Activated CD4-positive, alpha-beta T cell treated with anti-CD3 and anti-CD28 coated beads for 36 hours (primary cell): Measurements from ENCODE around the gene MBD4. TPM values are rescaled to one million over a fixed set of nuclear protein-coding genes. Genes with fewer than 3 reads are reported as not detected.
"Not testable (repeated sequence)": the region's sequence is repeated elsewhere in the genome, so short reads cannot be mapped to it uniquely, and the experiment has no call there.

Experiments used
- ATAC-seq: fragments of 200-7000 bp; cut with Tn5 transposase; one replicate; pipeline ENCODE4 v1.10.0; 2021; ENCODE audit warnings: mild to moderate bottlenecking, moderate library complexity
- CTCF ChIA-PET: fragments of 350-600 bp; sonication (Branson Sonifier 250); formaldehyde crosslinking; loops from one replicate; lab custom pipeline; 2021; ENCODE audit warnings: antibody characterized with exemption; lab: Charles Lee
- POLR2A ChIA-PET: fragments of 350-600 bp; sonication (Branson Sonifier 250); formaldehyde crosslinking; loops from one replicate; lab custom pipeline; 2021; ENCODE audit warnings: antibody characterized with exemption, inconsistent platforms; lab: Charles Lee
- DNase-seq: peaks from one replicate; pipeline ENCODE4 v3.0.0-alpha.2; 2020
- H3K27ac Mint-ChIP-seq: one replicate; pipeline ENCODE4 v1.8.0; 2021; ENCODE audit warnings: mixed read lengths
- H3K27me3 Mint-ChIP-seq: one replicate; pipeline ENCODE4 v1.8.0; 2021; ENCODE audit warnings: mixed read lengths
- H3K36me3 Mint-ChIP-seq: one replicate; pipeline ENCODE4 v1.8.0; 2021; ENCODE audit warnings: low read depth, mixed read lengths
- H3K4me1 Mint-ChIP-seq: one replicate; pipeline ENCODE4 v1.8.0; 2021; ENCODE audit warnings: mixed read lengths
- H3K4me3 Mint-ChIP-seq: one replicate; pipeline ENCODE4 v1.8.0; 2021; ENCODE audit warnings: mild to moderate bottlenecking, moderate library complexity, mixed read lengths
- H3K9me3 Mint-ChIP-seq: one replicate; pipeline ENCODE4 v1.8.0; 2021; ENCODE audit warnings: low read depth, mixed read lengths
- intact Hi-C, 2 experiments: fragments of 100-400 bp; cut with DNase I in 1 of 2; cut with micrococcal nuclease in 1 of 2; formaldehyde crosslinking; loops; one replicate each; pipeline versions ENCODE4 v1.14.2 to v1.15.1; 2022 to 2024; cut with DNase I, micrococcal nuclease
- total RNA-seq, 2 experiments: library from RNA; stranded (reverse); gene quantifications; one replicate each; pipeline ENCODE4 v1.2.3, GENCODE V29; 2021

MBD4 gene
- total RNA-seq, 2 experiments from 2014 or later = 51.3 to 52.4 TPM

GRCh38 chr3:129393760-129394564 lies 45.8 kb downstream of the MBD4 start:
- DNase-seq, H3K4me3 Mint-ChIP-seq, H3K27ac Mint-ChIP-seq, CTCF ChIA-PET, H3K9me3 Mint-ChIP-seq, H3K27me3 Mint-ChIP-seq, ATAC-seq, intact Hi-C loops, POLR2A ChIA-PET: not testable (repeated sequence)
- Mint-ChIP-seq H3K36me3 (peaks cover 42% of the 10 kb centered on the region), H3K4me1 (peaks cover 27% of the 10 kb centered on the region)

- Mint-ChIP-seq H3K27me3 (no peaks in the 10 kb centered on the region), H3K9me3 (no peaks in the 10 kb centered on the region), H3K27ac (no peak overlapping the region), H3K4me1 (peaks cover 21% of the 10 kb centered on the region), H3K36me3 (peaks cover 47% of the 10 kb centered on the region), H3K4me3 (no peak overlapping the region)
- ChIA-PET CTCF (no interaction called here), POLR2A (no interaction called here)
- intact Hi-C loops = no loop called here
- ATAC-seq (no peak), DNase-seq (no peak)
These were observed 46.5 kb downstream of the MBD4 start for GRCh38 chr3:129393271-129393670.

- H3K4me3 Mint-ChIP-seq, ATAC-seq, intact Hi-C loops, H3K27me3 Mint-ChIP-seq, H3K9me3 Mint-ChIP-seq, CTCF ChIA-PET, POLR2A ChIA-PET, H3K27ac Mint-ChIP-seq, DNase-seq: not testable (repeated sequence)
- H3K36me3 Mint-ChIP-seq = peaks cover 50% of the 10 kb centered on the region
- peaks cover 12% of the 10 kb centered on the region for H3K4me1 Mint-ChIP-seq
These were observed 47.5 kb downstream of the MBD4 start for GRCh38 chr3:129392106-129392887.

- DNase-seq, CTCF ChIA-PET, H3K27ac Mint-ChIP-seq, H3K4me3 Mint-ChIP-seq, intact Hi-C loops, POLR2A ChIA-PET, H3K4me1 Mint-ChIP-seq, H3K9me3 Mint-ChIP-seq, H3K27me3 Mint-ChIP-seq, ATAC-seq: not testable (repeated sequence)
- peaks cover 53% of the 10 kb centered on the region for H3K36me3 Mint-ChIP-seq
These were observed 48.2 kb downstream of the MBD4 start for GRCh38 chr3:129391583-129391982.

- Mint-ChIP-seq H3K4me1 (no peaks in the 10 kb centered on the region), H3K27me3 (no peaks in the 10 kb centered on the region), H3K36me3 (peaks cover 52% of the 10 kb centered on the region), H3K4me3 (no peak overlapping the region), H3K27ac (no peak overlapping the region), H3K9me3 (no peaks in the 10 kb centered on the region)
- no peak for ATAC-seq
- intact Hi-C loops = loop anchor here in 1 of 2 experiments (10.0 kb wide), 1 partner anchor 435 kb away; no protein-coding TSS in a partner anchor
- CTCF ChIA-PET = no interaction called here
- DNase-seq = no peak
- POLR2A ChIA-PET = no interaction called here
These were observed 50.2 kb downstream of the MBD4 start for GRCh38 chr3:129389572-129389937.

DNA sequence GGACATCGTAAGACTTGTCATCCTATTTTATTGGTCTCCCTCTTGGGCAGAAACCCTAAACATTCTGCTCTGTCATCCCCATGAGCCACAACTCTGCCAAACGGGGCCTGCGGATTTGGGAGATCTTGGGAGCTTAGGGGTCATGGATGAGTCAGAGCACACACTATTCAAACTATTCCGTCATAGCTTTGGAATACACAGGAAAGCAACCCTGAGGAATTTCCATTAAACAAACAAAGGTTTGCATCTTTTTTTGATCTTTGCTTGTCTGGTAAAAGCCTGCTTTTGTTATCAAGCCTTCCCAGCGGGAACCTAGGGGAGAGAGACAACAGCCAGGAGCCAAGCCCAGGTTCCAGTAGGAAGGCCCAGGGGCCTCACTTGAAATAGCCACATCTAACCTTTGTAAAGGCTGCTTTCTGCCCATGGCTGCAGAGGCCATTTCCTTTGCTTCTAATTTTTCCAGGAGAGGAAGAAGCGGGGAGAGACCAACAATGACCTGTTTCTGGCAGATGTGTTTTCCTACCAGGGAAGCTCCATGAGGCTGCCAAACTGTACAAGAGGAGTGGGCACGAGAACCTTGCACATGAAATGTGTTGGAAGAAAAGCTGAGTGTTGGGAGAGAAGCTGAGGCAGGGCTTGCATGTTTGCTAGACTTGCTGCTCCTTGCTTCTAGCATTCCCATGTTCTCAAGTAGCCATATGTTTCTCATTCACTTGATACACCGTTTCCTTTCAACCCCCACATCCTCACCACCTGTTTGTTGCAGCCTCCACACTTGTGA lies 50.8 kb downstream of the MBD4 start:
- POLR2A ChIA-PET, H3K27me3 Mint-ChIP-seq, H3K4me3 Mint-ChIP-seq, CTCF ChIA-PET, ATAC-seq, H3K9me3 Mint-ChIP-seq, H3K4me1 Mint-ChIP-seq, H3K27ac Mint-ChIP-seq, DNase-seq: not testable (repeated sequence)
- H3K36me3 Mint-ChIP-seq = peaks cover 51% of the 10 kb centered on the region
- intact Hi-C loops = loop anchor here in 1 of 2 experiments (10.0 kb wide), 1 partner anchor 436 kb away; no protein-coding TSS in a partner anchor

- ChIA-PET POLR2A (no interaction called here), CTCF (interaction anchor here (0.9 to 1.1 kb wide), 2 partner anchors 10 to 15 kb away, joined by 4 read pairs; no protein-coding TSS in a partner anchor)
- ATAC-seq = no peak
- Mint-ChIP-seq H3K4me1 (no peaks in the 10 kb centered on the region), H3K27me3 (no peaks in the 10 kb centered on the region), H3K9me3 (no peaks in the 10 kb centered on the region), H3K4me3 (no peak overlapping the region), H3K36me3 (peaks cover 43% of the 10 kb centered on the region), H3K27ac (no peak overlapping the region)
- intact Hi-C loops = loop anchor here in 1 of 2 experiments (10.0 kb wide), 1 partner anchor 437 kb away; no protein-coding TSS in a partner anchor
- DNase-seq = no peak
These were observed 52.3 kb downstream of the MBD4 start for GRCh38 chr3:129387487-129387886.

DNA sequence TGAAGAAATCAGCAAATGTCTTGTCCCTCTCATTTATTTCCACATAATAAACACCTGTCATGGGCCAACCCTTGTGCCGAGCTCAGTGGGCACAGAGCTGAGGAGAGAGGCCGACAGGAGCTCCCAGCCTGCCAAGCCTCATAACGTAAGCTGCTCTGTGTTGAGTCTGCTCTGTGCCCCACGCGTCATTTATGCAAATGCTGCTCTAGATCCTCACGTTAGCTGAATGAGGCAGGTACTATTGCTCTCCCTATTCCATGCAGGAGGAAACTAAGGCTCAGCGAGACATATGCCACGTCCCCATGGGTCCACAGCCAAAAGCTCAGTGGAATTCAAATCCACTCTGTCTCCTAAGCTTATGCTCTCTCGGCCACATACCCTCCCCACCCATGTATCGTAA lies 52.8 kb downstream of the MBD4 start:
- no peaks in the 10 kb centered on the region for H3K9me3 Mint-ChIP-seq
- H3K27ac Mint-ChIP-seq = no peak overlapping the region
- H3K4me3 Mint-ChIP-seq = no peak overlapping the region
- intact Hi-C loops = loop anchor here in 1 of 2 experiments (10.0 kb wide), 1 partner anchor 438 kb away; no protein-coding TSS in a partner anchor
- no peak for ATAC-seq
- H3K27me3 Mint-ChIP-seq = no peaks in the 10 kb centered on the region
- CTCF ChIA-PET = interaction anchor here (0.6 to 1.1 kb wide), 2 partner anchors 9 to 27 kb away, joined by 3 to 4 read pairs; no protein-coding TSS in a partner anchor
- POLR2A ChIA-PET = interaction anchor here (0.5 kb wide), 1 partner anchor 156 kb away, joined by 3 read pairs; no protein-coding TSS in a partner anchor
- no peaks in the 10 kb centered on the region for H3K4me1 Mint-ChIP-seq
- DNase-seq = no peak
- H3K36me3 Mint-ChIP-seq = peaks cover 39% of the 10 kb centered on the region

GRCh38 chr3:129385507-129385906 lies 54.2 kb downstream of the MBD4 start:
- H3K27ac Mint-ChIP-seq, H3K4me1 Mint-ChIP-seq, H3K4me3 Mint-ChIP-seq, H3K27me3 Mint-ChIP-seq, ATAC-seq, CTCF ChIA-PET, DNase-seq, H3K9me3 Mint-ChIP-seq: not testable (repeated sequence)
- intact Hi-C loops = loop anchor here in 1 of 2 experiments (10.0 kb wide), 1 partner anchor 439 kb away; no protein-coding TSS in a partner anchor
- H3K36me3 Mint-ChIP-seq = peaks cover 29% of the 10 kb centered on the region
- POLR2A ChIA-PET = interaction anchor here (0.7 kb wide), 1 partner anchor 45 kb away, joined by 3 read pairs; no protein-coding TSS in a partner anchor

GRCh38 chr3:129384594-129385323 lies 55.0 kb downstream of the MBD4 start:
- POLR2A ChIA-PET = interaction anchor here (0.7 to 1.1 kb wide), 2 partner anchors 11 to 45 kb away, joined by 3 read pairs; no protein-coding TSS in a partner anchor
- H3K27ac Mint-ChIP-seq = no peak overlapping the region
- intact Hi-C loops = loop anchor here in 1 of 2 experiments (10.0 kb wide), 1 partner anchor 440 kb away; no protein-coding TSS in a partner anchor
- no peaks in the 10 kb centered on the region for H3K4me1 Mint-ChIP-seq
- DNase-seq (no peak), ATAC-seq (no peak)
- H3K36me3 Mint-ChIP-seq = peaks cover 27% of the 10 kb centered on the region
- CTCF ChIA-PET = interaction anchor here (1.7 kb wide), 1 partner anchor 18 kb away, joined by 3 read pairs; no protein-coding TSS in a partner anchor
- H3K4me3 Mint-ChIP-seq = no peak overlapping the region
- H3K27me3 Mint-ChIP-seq = no peaks in the 10 kb centered on the region
- no peaks in the 10 kb centered on the region for H3K9me3 Mint-ChIP-seq
